SU-DHL-6 (cell line): ENCODE data around the gene BUB3.

Experiments
- H2AFZ ChIP-seq: fragments of 200-600 bp; sonication (generic); 2 replicates; pipeline ENCODE4 v1.6.1; 2014; ENCODE audit warnings: low read depth, mild to moderate bottlenecking, moderate library complexity, mixed read lengths, antibody characterized with exemption, low read length; ENCODE audit not compliant: severe bottlenecking
- H3F3A ChIP-seq: fragments of 200-600 bp; shearing (Covaris generic); 2 replicates; pipeline ENCODE4 v1.6.0; 2016; ENCODE audit warnings: antibody characterized with exemption, mild to moderate bottlenecking; ENCODE audit not compliant: insufficient read depth
- H3K27ac ChIP-seq: fragments of 200-600 bp; sonication (generic); 2 replicates; pipeline ENCODE4 v1.5.1; 2016; ENCODE audit warnings: low read depth, mild to moderate bottlenecking, low read length, moderate library complexity, mixed read lengths
- H3K27me3 ChIP-seq: fragments of 200-600 bp; sonication (generic), shearing (Covaris generic); 2 replicates; pipeline ENCODE4 v1.6.0; 2014; ENCODE audit warnings: mild to moderate bottlenecking, low read length
- H3K36me3 ChIP-seq: fragments of 200-600 bp; sonication (generic); 2 replicates; pipeline ENCODE4 v1.6.1; 2014; ENCODE audit warnings: mild to moderate bottlenecking, low read length, mixed read lengths
- H3K4me2 ChIP-seq: fragments of 300-600, 200-600 bp; shearing (Covaris generic), sonication (generic); 2 replicates; pipeline ENCODE4 v1.6.0; 2014; ENCODE audit warnings: low read length, low read depth, mild to moderate bottlenecking; ENCODE audit not compliant: poor library complexity, severe bottlenecking
- H3K4me3 ChIP-seq: fragments of 200-600 bp; sonication (generic); 2 replicates; pipeline ENCODE4 v1.5.1; 2014; ENCODE audit warnings: antibody characterized with exemption, low read length, mild to moderate bottlenecking, mixed read lengths; ENCODE audit not compliant: insufficient read depth, poor library complexity, severe bottlenecking
- H3K79me2 ChIP-seq: fragments of 200-600 bp; sonication (generic); 2 replicates; pipeline ENCODE4 v1.6.1; 2014; ENCODE audit warnings: mild to moderate bottlenecking, low read length, moderate library complexity; ENCODE audit not compliant: insufficient read depth
- H3K9ac ChIP-seq: fragments of 200-600 bp; sonication (generic); 2 replicates; pipeline ENCODE4 v1.7.0; 2014; ENCODE audit warnings: mild to moderate bottlenecking, low read length
- H3K9me2 ChIP-seq: fragments of 200-600 bp; sonication (generic); replicated peaks from 2 replicates; pipeline ENCODE4 v1.6.1; 2014; ENCODE audit warnings: low read length; ENCODE audit not compliant: insufficient read depth
- H3K9me3 ChIP-seq: fragments of 200-600 bp; sonication (generic); 2 replicates; pipeline ENCODE4 v1.6.1; 2014; ENCODE audit warnings: low read length, mixed read lengths; ENCODE audit not compliant: insufficient read depth
- H4K20me1 ChIP-seq: fragments of 200-600 bp; sonication (generic); 2 replicates; pipeline ENCODE4 v1.6.1; 2014; ENCODE audit warnings: low read depth, mild to moderate bottlenecking, antibody characterized with exemption, low read length, moderate library complexity, mixed read lengths
- CTCF ChIP-seq: fragments of 200-600 bp; sonication (generic); IDR thresholded peaks from one replicate; pipeline ENCODE4 v1.5.1; 2017; ENCODE audit warnings: antibody characterized with exemption, mild to moderate bottlenecking, low read length, moderate library complexity; ENCODE audit not compliant: insufficient read depth, poor library complexity, severe bottlenecking
- EZH2phosphoT487 ChIP-seq: fragments of 200-600 bp; sonication (generic), shearing (Covaris generic); conservative IDR thresholded peaks from 2 replicates; pipeline ENCODE4 v1.6.1; 2018; ENCODE audit warnings: mild to moderate bottlenecking, antibody characterized with exemption, low read length, moderate library complexity, mixed read lengths

BUB3 gene

GRCh38 chr10:123146894-123147634 is 7.1 kb upstream of the BUB3 start:
- no peaks in the 10 kb centered on the region for H3K9me3 ChIP-seq
- no peaks in the 10 kb centered on the region for H3K79me2 ChIP-seq
- TF ChIP-seq EZH2phosphoT487 (no peak), CTCF (no peak)
- H3K27ac ChIP-seq: no peak overlapping the region
- no peak overlapping the region for H2AFZ ChIP-seq
- H3K36me3 ChIP-seq: no peaks in the 10 kb centered on the region; the same call in 1 of the 2 replicates
- H3K4me3 ChIP-seq: no peak overlapping the region
- no peaks in the 10 kb centered on the region for H4K20me1 ChIP-seq
- no peaks in the 10 kb centered on the region for H3F3A ChIP-seq
- no peak overlapping the region for H3K9ac ChIP-seq
- H3K9me2 ChIP-seq: no peaks in the 10 kb centered on the region
- H3K27me3 ChIP-seq: no peaks in the 10 kb centered on the region
- H3K4me2 ChIP-seq: no peak overlapping the region

- Histone ChIP-seq H3K27me3 (no peaks in the 10 kb centered on the region), H3K36me3 (no peaks in the 10 kb centered on the region; the same call in 1 of the 2 replicates), H3K4me3 (no peak within 1 kb of the TSS), H3K4me2 (no peak within 1 kb of the TSS), H4K20me1 (no peaks in the 10 kb centered on the region), H3F3A (no peaks in the 10 kb centered on the region), H3K79me2 (no peaks in the 10 kb centered on the region), H3K9ac (no peak within 1 kb of the TSS), H3K9me3 (no peaks in the 10 kb centered on the region), H3K9me2 (no peaks in the 10 kb centered on the region), H3K27ac (no peak within 1 kb of the TSS), H2AFZ (no peak within 1 kb of the TSS)
- TF ChIP-seq CTCF (no peak), EZH2phosphoT487 (no peak)
Observed at GRCh38 chr10:123147635-123148413, 6.4 kb upstream of the BUB3 start, which contains the start of gene HMX2. Gene HMX2 (plus strand): TSS chr10:123148136. CDS start chr10:123148379, 243 bp downstream.

- H3K4me2 ChIP-seq: no peak overlapping the region
- no peak for TF ChIP-seq CTCF
- no peak for TF ChIP-seq EZH2phosphoT487
Observed at GRCh38 chr10:123148414-123149161, 5.6 kb upstream of the BUB3 start.

More at GRCh38 chr10:123148414-123149161, 5.6 kb upstream of the BUB3 start:
- H3K9ac ChIP-seq: no peak overlapping the region
- no peaks in the 10 kb centered on the region for H3K79me2 ChIP-seq
- no peak overlapping the region for H3K4me3 ChIP-seq
- no peak overlapping the region for H3K27ac ChIP-seq
- H3K36me3 ChIP-seq: no peaks in the 10 kb centered on the region; the same call in 1 of the 2 replicates
- no peaks in the 10 kb centered on the region for H3K9me3 ChIP-seq
- no peaks in the 10 kb centered on the region for H3K9me2 ChIP-seq
- no peaks in the 10 kb centered on the region for H3K27me3 ChIP-seq
- H4K20me1 ChIP-seq: no peaks in the 10 kb centered on the region
- no peak overlapping the region for H2AFZ ChIP-seq
- no peaks in the 10 kb centered on the region for H3F3A ChIP-seq
